ENCODE data around the gene MRPS18B. TPM values are rescaled to one million over a fixed set of nuclear protein-coding genes. Genes with fewer than 3 reads are reported as not detected.

MRPS18B gene
- total and polyA plus RNA-seq, 2 of the 13 experiments (the other 11 are each of a cell fraction or from before 2014, with no cell fraction given) = 125 to 131 TPM

DNA sequence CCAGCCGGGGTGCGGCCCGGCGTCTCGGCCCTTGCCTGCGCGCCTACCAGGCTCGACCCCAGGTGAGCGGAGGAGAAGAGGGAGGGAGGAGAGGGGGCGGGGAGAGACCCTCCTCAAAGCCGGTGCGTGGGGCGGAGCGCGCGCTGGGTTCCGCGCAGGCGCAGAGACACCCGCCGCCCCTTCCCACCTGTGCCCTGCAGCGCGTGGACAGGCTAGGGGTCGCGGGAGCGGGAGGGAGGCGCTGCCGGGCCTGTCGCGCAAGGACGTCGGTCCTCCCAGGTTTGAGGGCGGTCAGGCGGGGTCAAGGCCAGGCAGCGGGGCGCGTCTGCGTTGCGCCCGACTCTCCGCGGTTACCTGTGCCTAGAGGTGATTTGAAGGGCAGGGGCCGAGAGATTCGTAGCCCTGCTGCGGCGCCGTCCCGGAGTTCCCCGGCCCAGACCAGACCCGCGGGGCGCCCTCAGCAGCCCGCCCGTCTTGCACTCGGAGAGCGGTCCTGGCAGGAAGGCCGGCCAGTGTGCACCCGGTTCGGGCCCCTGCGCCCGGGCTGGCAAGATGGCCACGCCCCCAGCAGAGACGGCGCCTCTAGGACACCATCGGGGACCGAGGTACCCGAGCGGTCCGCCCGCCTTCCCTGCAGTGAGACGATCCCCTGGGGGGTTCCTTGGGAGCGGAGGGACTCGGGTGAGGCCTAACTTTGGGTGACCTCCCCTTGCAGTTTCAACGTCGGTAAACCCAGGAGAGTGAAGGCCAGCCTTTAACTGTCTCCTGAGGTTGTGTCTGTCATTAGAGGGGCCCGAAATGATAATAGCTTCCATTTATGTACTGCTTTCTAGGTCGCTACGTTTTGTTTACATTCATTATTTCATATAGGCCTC, 29.8 kb downstream of the MRPS18B start (continued):
- TF ChIP-seq ZNF414 (CRISPR knock-in tag; IDR thresholded peaks at IDR 0.05) (peak; percentile 87; the same call in 1 of the 2 replicates), CAMTA2 (CRISPR knock-in tag; IDR thresholded peaks at IDR 0.05; ENCODE audit: borderline replicate concordance) (peak; percentile 98), SUZ12 (IDR thresholded peaks at IDR 0.05; ENCODE audit: low read depth, low read length) (no peak), ZNF180 (CRISPR knock-in tag; IDR thresholded peaks at IDR 0.05; ENCODE audit: borderline replicate concordance, low read depth) (no peak), ZNF703 (CRISPR knock-in tag; IDR thresholded peaks at IDR 0.05; ENCODE audit: borderline replicate concordance) (no peak; the same call in 1 of the 2 replicates), RFX5 (IDR thresholded peaks at IDR 0.05; ENCODE audit: low read depth, low read length) (no peak; the same call in 1 of the 2 replicates), ZSCAN21 (CRISPR knock-in tag; IDR thresholded peaks at IDR 0.05; ENCODE audit: borderline replicate concordance) (no peak; the same call in 1 of the 2 replicates), ETS1 (CRISPR knock-in tag; IDR thresholded peaks at IDR 0.05) (peak; percentile 95; the same call in 1 of the 2 replicates), POGK (CRISPR knock-in tag; conservative IDR thresholded peaks at IDR 0.05) (peak; percentile 97), NR3C1 (CRISPR knock-in tag; IDR thresholded peaks at IDR 0.05) (no peak), JUN (CRISPR knock-in tag; IDR thresholded peaks at IDR 0.05) (peak; percentile 32; the same call in 1 of the 2 replicates), DPF2 (CRISPR knock-in tag; IDR thresholded peaks at IDR 0.05; ENCODE audit: borderline replicate concordance, low read depth) (peak; percentile 64; the same call in 1 of the 2 replicates), TRIM24 (CRISPR knock-in tag; IDR thresholded peaks at IDR 0.05) (no peak), MYNN (CRISPR knock-in tag; IDR thresholded peaks at IDR 0.05; ENCODE audit: low read depth) (no peak), ZNF816 (CRISPR knock-in tag; IDR thresholded peaks at IDR 0.05; ENCODE audit: borderline replicate concordance) (peak; percentile 85; the same call in 1 of the 2 replicates), ISX (CRISPR knock-in tag; conservative IDR thresholded peaks at IDR 0.05) (peak; percentile 77; the same call in 1 of the 2 replicates), GZF1 (CRISPR knock-in tag; IDR thresholded peaks at IDR 0.05) (peak; percentile 94), PAWR (CRISPR knock-in tag; IDR thresholded peaks at IDR 0.05; ENCODE audit: borderline replicate concordance) (peak; percentile 87; the same call in 1 of the 2 replicates), ZNF451 (CRISPR knock-in tag; IDR thresholded peaks at IDR 0.05) (peak; percentile 92), HCFC1 (IDR thresholded peaks at IDR 0.05; ENCODE audit: low read depth, low read length) (no peak), CSRNP2 (CRISPR knock-in tag; conservative IDR thresholded peaks at IDR 0.05; ENCODE audit: low read depth) (no peak)
- TF ChIP-seq, protein P1, sequence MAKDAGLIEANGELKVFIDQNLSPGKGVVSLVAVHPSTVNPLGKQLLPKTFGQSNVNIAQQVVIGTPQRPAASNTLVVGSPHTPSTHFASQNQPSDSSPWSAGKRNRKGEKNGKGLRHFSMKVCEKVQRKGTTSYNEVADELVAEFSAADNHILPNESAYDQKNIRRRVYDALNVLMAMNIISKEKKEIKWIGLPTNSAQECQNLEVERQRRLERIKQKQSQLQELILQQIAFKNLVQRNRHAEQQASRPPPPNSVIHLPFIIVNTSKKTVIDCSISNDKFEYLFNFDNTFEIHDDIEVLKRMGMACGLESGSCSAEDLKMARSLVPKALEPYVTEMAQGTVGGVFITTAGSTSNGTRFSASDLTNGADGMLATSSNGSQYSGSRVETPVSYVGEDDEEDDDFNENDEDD (CRISPR knock-in tag; IDR thresholded peaks at IDR 0.05; ENCODE audit: borderline replicate concordance) = peak; percentile 91

Data from HepG2 (cell line).